Loucy (cell line): Measurements from ENCODE around the gene ATP6V0A4.

ENCODE experiments used
- H2AFZ ChIP-seq: fragments of 200-600 bp; sonication (generic); 2 replicates; pipeline ENCODE4 v1.6.0; 2016; ENCODE audit warnings: antibody characterized with exemption, mild to moderate bottlenecking, low read length, moderate library complexity
- H3F3A ChIP-seq: fragments of 200-600 bp; 2 replicates; pipeline ENCODE4 v1.6.0; 2016; ENCODE audit warnings: antibody characterized with exemption, low read depth, mild to moderate bottlenecking
- H3K27me3 ChIP-seq: fragments of 200-600 bp; sonication (generic); 2 replicates; pipeline ENCODE4 v1.6.1; 2014; ENCODE audit warnings: low read length, mild to moderate bottlenecking; ENCODE audit not compliant: insufficient read depth, poor library complexity, severe bottlenecking
- H3K36me3 ChIP-seq: fragments of 200-600 bp; sonication (generic); 2 replicates; pipeline ENCODE4 v1.6.1; 2016; ENCODE audit warnings: low read length; ENCODE audit not compliant: insufficient read depth
- H3K4me1 ChIP-seq: fragments of 200-600 bp; sonication (generic); 2 replicates; pipeline ENCODE4 v1.5.1; 2014; ENCODE audit warnings: low read length, mild to moderate bottlenecking; ENCODE audit not compliant: insufficient read depth, poor library complexity, severe bottlenecking
- H3K4me2 ChIP-seq: fragments of 200-600 bp; sonication (generic); 2 replicates; pipeline ENCODE4 v1.6.0; 2014; ENCODE audit warnings: antibody characterized with exemption, low read length, low read depth, mild to moderate bottlenecking; ENCODE audit not compliant: poor library complexity, severe bottlenecking
- H3K4me3 ChIP-seq: fragments of 200-600 bp; sonication (generic); 2 replicates; pipeline ENCODE4 v1.5.1; 2014; ENCODE audit warnings: low read length, mild to moderate bottlenecking, mixed read lengths; ENCODE audit not compliant: poor library complexity, severe bottlenecking
- H3K79me2 ChIP-seq: fragments of 200-600 bp; sonication (generic); 2 replicates; pipeline ENCODE4 v1.6.1; 2014; ENCODE audit warnings: low read length; ENCODE audit not compliant: insufficient read depth
- H3K9ac ChIP-seq: fragments of 200-600 bp; sonication (generic); 2 replicates; pipeline ENCODE4 v1.6.0; 2014; ENCODE audit warnings: mild to moderate bottlenecking, low read depth, low read length, moderate library complexity; ENCODE audit not compliant: poor library complexity, severe bottlenecking
- H3K9me2 ChIP-seq: fragments of 200-600 bp; sonication (generic); replicated peaks from 2 replicates; pipeline ENCODE4 v1.6.1; 2016; ENCODE audit warnings: low read depth, low read length, mixed read lengths
- H3K9me3 ChIP-seq: fragments of 200-600 bp; sonication (generic); 2 replicates; pipeline ENCODE4 v1.6.1; 2014; ENCODE audit warnings: mild to moderate bottlenecking, antibody characterized with exemption, low read length, low read depth; ENCODE audit not compliant: insufficient read depth
- H4K20me1 ChIP-seq: fragments of 200-600 bp; sonication (generic); 2 replicates; pipeline ENCODE4 v1.6.0; 2014; ENCODE audit warnings: antibody characterized with exemption, low read length, mild to moderate bottlenecking; ENCODE audit not compliant: insufficient read depth, poor library complexity, severe bottlenecking
- EZH2phosphoT487 ChIP-seq: fragments of 200-600 bp; IDR thresholded peaks from 2 replicates; pipeline ENCODE4 v1.6.1; 2018; ENCODE audit warnings: antibody characterized with exemption, mild to moderate bottlenecking, moderate library complexity, borderline replicate concordance
- TF ChIP-seq, protein P1 (sequence below): fragments of 200-600 bp; sonication (generic); conservative IDR thresholded peaks from 2 replicates; pipeline ENCODE4 v1.5.1; 2014; ENCODE audit warnings: mild to moderate bottlenecking, antibody characterized with exemption, low read length

Gene ATP6V0A4

DNA sequence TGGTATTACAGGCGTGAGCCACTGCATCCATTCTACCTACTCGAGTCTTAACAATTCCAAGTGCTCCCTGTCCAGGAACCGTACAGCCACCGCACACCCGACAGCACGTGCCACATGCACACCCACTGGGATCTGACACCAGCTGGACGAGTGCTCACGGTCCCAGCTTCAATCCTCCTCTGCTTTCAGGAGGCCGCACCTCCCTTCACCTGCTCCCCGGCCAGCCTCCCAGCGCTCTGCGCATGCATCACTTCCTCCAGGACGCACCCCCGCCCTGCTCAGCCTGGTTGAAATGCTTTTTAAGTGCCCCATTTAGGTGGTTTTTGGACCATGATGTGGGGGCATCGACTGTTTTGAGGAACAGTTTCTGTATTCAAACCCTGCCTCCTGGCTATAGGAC, 47.5 kb downstream of the ATP6V0A4 start:
- H3K4me1 ChIP-seq: peaks cover 57% of the 10 kb centered on the region
- H3K9me3 ChIP-seq: no peaks in the 10 kb centered on the region
- no peaks in the 10 kb centered on the region for H4K20me1 ChIP-seq
- no peaks in the 10 kb centered on the region for H3K79me2 ChIP-seq
- H3K4me2 ChIP-seq: no peak overlapping the region
- no peak for TF ChIP-seq EZH2phosphoT487
- TF ChIP-seq, protein P1, sequence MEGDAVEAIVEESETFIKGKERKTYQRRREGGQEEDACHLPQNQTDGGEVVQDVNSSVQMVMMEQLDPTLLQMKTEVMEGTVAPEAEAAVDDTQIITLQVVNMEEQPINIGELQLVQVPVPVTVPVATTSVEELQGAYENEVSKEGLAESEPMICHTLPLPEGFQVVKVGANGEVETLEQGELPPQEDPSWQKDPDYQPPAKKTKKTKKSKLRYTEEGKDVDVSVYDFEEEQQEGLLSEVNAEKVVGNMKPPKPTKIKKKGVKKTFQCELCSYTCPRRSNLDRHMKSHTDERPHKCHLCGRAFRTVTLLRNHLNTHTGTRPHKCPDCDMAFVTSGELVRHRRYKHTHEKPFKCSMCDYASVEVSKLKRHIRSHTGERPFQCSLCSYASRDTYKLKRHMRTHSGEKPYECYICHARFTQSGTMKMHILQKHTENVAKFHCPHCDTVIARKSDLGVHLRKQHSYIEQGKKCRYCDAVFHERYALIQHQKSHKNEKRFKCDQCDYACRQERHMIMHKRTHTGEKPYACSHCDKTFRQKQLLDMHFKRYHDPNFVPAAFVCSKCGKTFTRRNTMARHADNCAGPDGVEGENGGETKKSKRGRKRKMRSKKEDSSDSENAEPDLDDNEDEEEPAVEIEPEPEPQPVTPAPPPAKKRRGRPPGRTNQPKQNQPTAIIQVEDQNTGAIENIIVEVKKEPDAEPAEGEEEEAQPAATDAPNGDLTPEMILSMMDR: no peak
- H3K36me3 ChIP-seq: no peaks in the 10 kb centered on the region
- H3K4me3 ChIP-seq: no peak overlapping the region
- H3K9ac ChIP-seq: no peak overlapping the region
- no peaks in the 10 kb centered on the region for H3K27me3 ChIP-seq
- peaks cover 3% of the 10 kb centered on the region; the same call in 1 of the 2 replicates for H3F3A ChIP-seq
- no peak overlapping the region for H2AFZ ChIP-seq
- no peaks in the 10 kb centered on the region for H3K9me2 ChIP-seq

DNA sequence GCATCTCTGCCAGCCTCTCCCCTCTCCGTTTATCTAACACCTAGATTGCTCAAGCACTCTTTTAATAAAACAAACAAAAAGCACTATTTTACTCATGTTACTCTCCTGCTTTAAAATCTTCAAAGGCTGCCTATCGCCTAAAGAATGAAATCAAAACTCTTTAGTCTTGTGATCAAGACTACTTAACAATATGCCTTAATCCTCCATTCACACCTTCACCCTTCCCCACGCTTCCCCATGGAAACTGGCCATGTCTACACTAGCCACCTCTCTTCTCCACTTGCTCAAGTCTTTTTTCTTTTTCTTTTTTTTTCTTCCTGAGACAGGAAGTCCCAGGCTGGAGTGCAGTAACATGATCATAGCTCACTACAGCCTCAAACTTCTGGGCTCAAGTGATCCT, 48.0 kb downstream of the ATP6V0A4 start:
- Histone ChIP-seq H3F3A (peaks cover 3% of the 10 kb centered on the region; the same call in 1 of the 2 replicates), H3K4me3 (no peak overlapping the region), H3K4me2 (no peak overlapping the region), H4K20me1 (no peaks in the 10 kb centered on the region), H3K9me3 (no peaks in the 10 kb centered on the region), H3K27me3 (no peaks in the 10 kb centered on the region), H3K9ac (no peak overlapping the region), H3K9me2 (no peaks in the 10 kb centered on the region), H2AFZ (no peak overlapping the region), H3K79me2 (no peaks in the 10 kb centered on the region), H3K36me3 (no peaks in the 10 kb centered on the region), H3K4me1 (peaks cover 55% of the 10 kb centered on the region)
- TF ChIP-seq, protein P1: no peak
- TF ChIP-seq EZH2phosphoT487: no peak

DNA sequence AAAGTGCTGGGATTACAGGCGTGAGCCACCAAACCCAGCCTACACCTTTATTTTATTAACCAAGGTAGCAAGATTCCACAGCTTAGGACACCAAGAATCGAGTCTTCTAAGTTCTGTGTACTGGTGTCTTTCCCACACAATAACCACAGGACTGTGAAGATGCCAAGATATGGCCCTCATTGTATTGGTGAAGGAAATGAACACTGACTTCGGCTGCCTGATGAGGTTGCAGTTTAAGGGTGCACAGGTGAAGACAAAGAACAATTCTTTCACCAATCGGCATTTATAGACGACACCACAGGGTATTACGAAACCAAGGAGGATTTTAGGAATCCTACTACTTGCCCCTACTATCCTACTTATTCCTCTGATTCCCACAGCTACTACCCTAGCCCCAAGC, 49.3 kb downstream of the ATP6V0A4 start:
- no peaks in the 10 kb centered on the region for H4K20me1 ChIP-seq

More for the DNA sequence above, 49.3 kb downstream of the ATP6V0A4 start:
- no peak for TF ChIP-seq EZH2phosphoT487
- TF ChIP-seq, protein P1: no peak
- Histone ChIP-seq H3K4me3 (no peak overlapping the region), H2AFZ (no peak overlapping the region), H3K79me2 (no peaks in the 10 kb centered on the region), H3K4me1 (peaks cover 53% of the 10 kb centered on the region), H3K9ac (no peak overlapping the region), H3K36me3 (no peaks in the 10 kb centered on the region), H3K4me2 (no peak overlapping the region), H3F3A (peaks cover 3% of the 10 kb centered on the region; the same call in 1 of the 2 replicates), H3K9me2 (no peaks in the 10 kb centered on the region), H3K27me3 (no peaks in the 10 kb centered on the region), H3K9me3 (no peaks in the 10 kb centered on the region)
